Stimulated activated CD8-positive, alpha-beta memory T cell treated with anti-CD3 and anti-CD28 coated beads, Interleukin-4, amount 100 ng/mL, for 1 hour (primary cell): ENCODE measurements around the gene PDXK.

Experiments used
- DNase-seq, 2 donors: peaks; one replicate each; pipeline ENCODE4 v3.0.0-alpha.2; 2020; ENCODE audit warnings: low read depth in 2 of 2, low spot score in 1 of 2

The PDXK gene

GRCh38 chr21:43721939-43722338 lies 3.0 kb downstream of the PDXK start:
- DNase-seq: no peak

- no peak for DNase-seq
These were observed 4.7 kb downstream of the PDXK start for GRCh38 chr21:43723648-43724047.

DNA sequence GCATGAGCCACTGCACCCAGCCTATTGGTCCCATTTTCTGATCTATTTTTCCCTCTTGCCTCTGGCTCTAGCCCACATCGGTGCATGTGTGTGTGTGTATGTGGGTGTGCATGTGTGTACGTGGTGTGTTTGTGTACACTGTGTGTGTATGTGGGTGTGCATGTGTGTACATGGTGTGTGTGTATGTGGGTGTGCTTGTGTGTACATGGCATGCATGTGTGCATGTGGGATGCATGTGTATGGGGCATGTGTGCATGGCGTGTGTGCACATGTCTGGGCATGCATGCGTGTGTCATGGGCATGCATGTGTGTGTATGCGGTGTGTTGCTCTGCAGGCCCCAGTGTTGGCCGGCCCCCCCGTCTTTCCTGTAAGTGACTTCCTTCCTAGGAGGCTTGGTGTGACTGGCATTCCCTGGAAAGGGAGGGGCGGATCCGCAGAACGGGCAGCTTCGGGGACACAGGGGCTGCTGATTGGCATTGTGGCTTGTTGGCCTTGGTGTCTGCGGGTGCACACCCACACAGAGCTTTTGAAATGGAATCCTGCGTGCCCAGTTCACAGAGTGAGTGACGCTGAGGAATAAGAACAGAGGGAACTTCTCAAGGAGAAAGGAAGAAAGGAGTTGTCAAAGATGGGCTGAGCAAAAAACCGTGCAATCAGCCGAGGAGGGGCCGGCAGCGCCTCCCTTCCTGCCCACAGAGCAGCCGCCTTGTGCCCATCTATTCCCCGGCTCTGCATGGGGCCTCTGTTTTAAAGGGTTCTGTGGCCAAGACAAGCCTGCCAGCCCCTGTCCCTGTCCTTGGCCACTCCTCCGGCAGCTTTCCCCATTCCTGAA lies 8.0 kb downstream of the PDXK start:
- DNase-seq: no peak

GRCh38 chr21:43727519-43728153 lies 8.7 kb downstream of the PDXK start:
- DNase-seq: no peak

GRCh38 chr21:43728154-43728466 lies 9.2 kb downstream of the PDXK start:
- DNase-seq: no peak

- peak; percentile 45 to 57 for DNase-seq
These were observed 9.8 kb downstream of the PDXK start for GRCh38 chr21:43728467-43729390.

DNA sequence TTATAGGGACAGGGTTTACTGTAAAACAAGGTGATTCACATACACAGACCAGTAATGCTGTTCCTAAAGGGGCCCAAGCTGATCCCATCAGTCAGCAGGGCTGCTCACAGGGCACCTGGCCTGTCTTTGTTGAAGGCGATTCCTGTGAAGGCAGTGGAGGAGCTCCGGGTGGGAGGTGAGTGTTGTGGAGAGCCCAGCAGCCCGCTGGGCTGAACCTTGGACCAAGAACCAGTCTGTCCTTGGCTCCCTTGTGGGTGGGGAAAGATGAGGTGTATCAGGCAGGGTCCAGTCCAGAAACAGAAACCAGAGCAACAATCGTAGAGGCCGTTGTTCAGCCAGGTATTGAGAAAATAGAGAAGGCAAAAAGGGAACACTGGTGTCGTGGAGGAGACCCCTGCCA lies 12.5 kb downstream of the PDXK start:
- DNase-seq: no peak

DNA sequence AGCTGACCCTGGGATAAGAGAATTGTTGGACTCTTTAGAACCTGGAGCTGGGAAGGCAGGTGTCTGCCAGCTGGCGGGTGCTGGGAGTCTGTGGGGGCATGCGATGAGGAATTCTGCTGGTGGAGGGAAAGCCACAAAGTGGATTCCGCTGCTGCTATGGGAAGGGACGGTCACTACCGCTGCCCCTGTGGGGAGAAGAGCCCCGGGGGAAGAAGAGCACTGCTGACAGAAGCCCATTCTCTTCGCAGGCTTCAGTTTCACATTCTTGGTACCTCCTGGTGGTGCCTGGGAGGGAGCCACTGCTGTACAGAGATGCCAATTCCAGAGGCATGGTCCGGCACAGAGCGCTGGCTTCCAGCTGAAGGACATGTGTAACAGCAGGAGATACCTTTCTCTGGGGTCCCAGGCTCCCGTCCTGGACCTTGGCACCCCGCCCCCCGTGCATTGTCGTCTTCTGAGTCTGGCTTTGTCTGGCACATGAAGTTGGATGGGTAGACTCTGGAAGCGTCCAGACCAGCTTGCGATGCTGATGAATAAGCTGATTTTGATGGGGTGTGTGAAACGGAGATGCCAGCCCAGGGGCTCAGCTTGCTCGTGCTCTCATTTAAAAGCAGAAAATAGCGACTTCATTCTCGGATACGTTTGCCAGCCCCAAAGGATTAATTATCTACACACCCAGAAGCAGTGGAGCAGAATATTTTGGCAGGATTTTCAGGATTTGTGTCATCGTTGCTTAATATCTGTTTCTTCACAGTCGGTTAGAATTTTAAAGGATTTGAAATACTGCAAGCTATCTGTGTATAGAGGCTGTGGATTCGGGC lies 13.2 kb downstream of the PDXK start:
- no peak for DNase-seq

GRCh38 chr21:43733060-43733459 lies 14.1 kb downstream of the PDXK start:
- DNase-seq: no peak

DNA sequence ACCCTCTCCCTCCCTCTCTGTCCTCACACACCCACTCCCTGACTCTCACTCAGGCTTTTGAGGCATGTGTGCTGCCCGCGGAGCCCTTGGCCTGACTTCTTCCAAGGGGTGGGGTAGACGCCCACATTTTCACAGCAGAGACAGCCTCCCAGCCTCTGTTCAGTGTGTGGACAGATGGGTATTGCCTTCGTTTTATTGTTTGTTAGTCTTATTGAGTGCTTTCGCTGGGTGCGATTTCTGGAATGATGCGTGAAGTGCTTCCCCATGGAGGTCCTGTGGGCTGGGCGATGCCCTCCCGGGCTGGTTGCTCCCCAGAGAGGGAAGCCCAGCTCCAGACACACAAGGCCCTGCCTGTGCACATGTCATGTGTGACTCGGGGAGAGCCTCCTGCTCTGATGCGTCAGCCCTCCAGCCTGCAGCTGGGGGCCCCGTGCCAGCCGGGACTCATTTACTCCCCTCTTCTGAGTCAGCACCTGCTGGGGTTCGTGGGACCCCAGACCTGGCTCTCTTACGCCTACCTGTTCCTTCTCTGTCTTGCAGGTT lies 14.7 kb downstream of the PDXK start:
- no peak for DNase-seq

- DNase-seq: no peak
These were observed 15.4 kb downstream of the PDXK start for GRCh38 chr21:43734131-43734927.

GRCh38 chr21:43734928-43735229 lies 15.9 kb downstream of the PDXK start:
- DNase-seq: no peak

- DNase-seq: no peak
These were observed 16.5 kb downstream of the PDXK start for GRCh38 chr21:43735236-43736091.

- DNase-seq: no peak
These were observed 17.4 kb downstream of the PDXK start for GRCh38 chr21:43736224-43736883.

- no peak for DNase-seq
These were observed 18.4 kb downstream of the PDXK start for GRCh38 chr21:43737158-43737950.

DNA sequence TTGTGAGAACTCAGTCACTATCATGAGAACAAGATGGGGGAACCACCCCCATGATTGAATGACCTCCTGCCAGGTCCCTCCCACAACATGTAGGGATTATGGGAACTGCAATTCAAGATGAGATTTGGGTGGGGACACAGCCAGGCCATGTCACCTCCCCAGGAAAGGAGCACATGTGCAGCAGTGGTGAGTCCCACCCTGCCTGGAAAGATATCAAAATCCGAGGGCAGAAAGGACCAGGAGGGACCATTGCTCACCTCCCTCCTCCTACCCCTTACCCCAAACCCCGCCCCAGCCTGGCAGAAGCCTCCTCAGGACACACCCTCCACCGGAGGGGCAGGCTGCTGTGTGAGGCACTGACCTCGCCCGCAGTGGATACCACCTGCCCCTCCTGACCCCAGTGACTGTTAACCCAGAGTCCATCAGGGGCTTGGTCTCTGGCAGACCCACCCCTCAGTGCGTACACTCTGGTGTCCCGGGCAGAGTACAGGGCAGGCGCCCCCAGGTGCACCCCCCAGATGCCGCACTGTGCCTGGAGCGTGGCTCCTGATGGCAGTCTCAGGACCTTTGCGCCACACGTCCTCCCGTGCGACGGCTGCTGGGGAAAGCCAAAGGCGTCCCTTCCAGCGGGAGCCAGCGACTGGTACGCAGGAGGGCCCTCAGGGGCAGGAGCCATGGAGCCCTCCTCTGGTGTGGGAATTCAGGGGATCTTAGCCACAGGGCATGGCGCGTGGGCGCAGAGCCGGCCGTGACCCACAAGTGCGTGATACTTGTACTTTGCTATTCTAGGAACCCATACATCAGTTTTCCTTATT lies 20.9 kb downstream of the PDXK start:
- no peak for DNase-seq
